Small intestine (tissue), 4 donors: ENCODE data around the gene COPS4. TPM values are rescaled to one million over a fixed set of nuclear protein-coding genes. Genes with fewer than 3 reads are reported as not detected.

Source experiments
- polyA plus RNA-seq, 4 donors: library from polyadenylated mRNA; stranded (reverse) in 3 of 4; unstranded in 1 of 4; fragments of 200-250 nt in 3 of 4; fragments of 120-200 nt in 1 of 4; gene quantifications; one replicate each; pipeline versions ENCODE4 v1.2.1 to v1.2.3, GENCODE V29; 2013
- donor health status: healthy with polysubstance abuse.
- donor health status: Bipolar disorder and iron deficiency.
- donor health status: healthy.

The COPS4 gene
- polyA plus RNA-seq, 4 donors: 23.5 to 46.9 (median 31.4) TPM

Other genes with a start within 250 kb of the COPS4 start
- gene SCD5, start 236.4 kb upstream of the COPS4 start, polyA plus RNA-seq: 10 to 100 TPM in 1 of 4 donors, 1 to 10 TPM in 2, under 1 TPM in 1; 0.45 to 73.0 (median 5.3) TPM
- gene SEC31A, start 144.0 kb upstream of the COPS4 start, polyA plus RNA-seq: 100 to 1,000 TPM in 3 of 4 donors, 10 to 100 TPM in 1; 95.3 to 376 (median 164) TPM
- 1 to 10 TPM in 3 of 4 donors, under 1 TPM in 1; 0.54 to 7.9 (median 2.5) TPM for gene THAP9, start 134.4 kb upstream of the COPS4 start, polyA plus RNA-seq
- gene LIN54, start 24.4 kb upstream of the COPS4 start, polyA plus RNA-seq: 10 to 100 TPM in 1 of 4 donors, 1 to 10 TPM in 3; 3.0 to 11.8 (median 4.0) TPM
- gene PLAC8, start 79.5 kb downstream of the COPS4 start, polyA plus RNA-seq: 100 to 1,000 TPM in 3 of 4 donors, 10 to 100 TPM in 1; 84.2 to 309 (median 164) TPM
- gene COQ2, start 249.6 kb downstream of the COPS4 start, polyA plus RNA-seq: 10 to 100 TPM in 2 of 4 donors, 1 to 10 TPM in 2; 6.3 to 21.7 (median 11.3) TPM